ENCODE measurements around the gene TCF25.
"Not testable (repeated sequence)": the region's sequence is repeated elsewhere in the genome, so short reads cannot be mapped to it uniquely, and the experiment has no call there.

Gene TCF25

GRCh38 chr16:89873109-89873971, at the start of gene TCF25:
TSS of gene TCF25 (plus strand) at chr16:89873592. CDS start at chr16:89873668, 76 bp downstream.
- DNase-seq = peak; percentile 86

GRCh38 chr16:89823824-89824148, 49.6 kb upstream of the TCF25 start:
- DNase-seq = not testable (repeated sequence)

- no peak for DNase-seq
Observed at GRCh38 chr16:89826531-89827382, 46.6 kb upstream of the TCF25 start.

- DNase-seq = no peak
Observed at GRCh38 chr16:89827383-89828198, 45.8 kb upstream of the TCF25 start.

GRCh38 chr16:89828199-89828869, 45.1 kb upstream of the TCF25 start, which contains the start of gene SPIRE2:
TSS of gene SPIRE2 (plus strand) at chr16:89828475. CDS start at chr16:89828551, 76 bp downstream.
- DNase-seq = peak; percentile 74

- DNase-seq = no peak
Observed at GRCh38 chr16:89828870-89829629, 44.3 kb upstream of the TCF25 start.

GRCh38 chr16:89829630-89830437, 43.6 kb upstream of the TCF25 start:
- DNase-seq = no peak

- DNase-seq = no peak
Observed at GRCh38 chr16:89831810-89832328, 41.5 kb upstream of the TCF25 start.

GRCh38 chr16:89833664-89834363, 39.6 kb upstream of the TCF25 start:
- not testable (repeated sequence) for DNase-seq

GRCh38 chr16:89834813-89835363, 38.5 kb upstream of the TCF25 start:
- DNase-seq = not testable (repeated sequence)

- not testable (repeated sequence) for DNase-seq
Observed at GRCh38 chr16:89836484-89836883, 36.9 kb upstream of the TCF25 start.

- no peak for DNase-seq
Observed at GRCh38 chr16:89837014-89837546, 36.3 kb upstream of the TCF25 start.

- DNase-seq = peak; percentile 26
Observed at GRCh38 chr16:89841275-89841674, 32.1 kb upstream of the TCF25 start.

- DNase-seq = no peak
Observed at GRCh38 chr16:89842471-89843408, 30.7 kb upstream of the TCF25 start.

GRCh38 chr16:89843409-89844350, 29.7 kb upstream of the TCF25 start:
- DNase-seq = no peak

- DNase-seq = no peak
Observed at GRCh38 chr16:89844739-89845339, 28.6 kb upstream of the TCF25 start.

Measured in stimulated activated CD4-positive, alpha-beta T cell treated with anti-CD3 and anti-CD28 coated beads, Interleukin-4, amount 100 ng/mL, for 24 hours (primary cell).